ENCODE measurements around the gene NXPE3. TPM values are rescaled to one million over a fixed set of nuclear protein-coding genes. Genes with fewer than 3 reads are reported as not detected.

The NXPE3 gene
- total RNA-seq, 1 donor from 2014 or later: 9.4 TPM

Other genes with a start within 250 kb of the NXPE3 start
- 48.2 and 85.9 TPM in 2 replicates for gene TRMT10C, start 217.3 kb upstream of the NXPE3 start, total RNA-seq (ENCODE audit: low replicate concordance)
- 149 and 248 TPM in 2 replicates for gene PCNP, start 205.0 kb upstream of the NXPE3 start, total RNA-seq (ENCODE audit: low replicate concordance)
- 19.8 and 30.2 TPM in 2 replicates for gene ZBTB11, start 102.1 kb upstream of the NXPE3 start, total RNA-seq (ENCODE audit: low replicate concordance)
- gene RPL24, start 92.5 kb upstream of the NXPE3 start, total RNA-seq (ENCODE audit: low replicate concordance): 2,339 and 2,343 TPM in 2 replicates
- 38.2 and 46.1 TPM in 2 replicates for gene CEP97, start 54.6 kb upstream of the NXPE3 start, total RNA-seq (ENCODE audit: low replicate concordance)
- gene NFKBIZ, start 70.3 kb downstream of the NXPE3 start, total RNA-seq (ENCODE audit: low replicate concordance): 14.7 and 19.7 TPM in 2 replicates

All from neural progenitor cell (in vitro differentiated cells).